ENCODE data around the gene PPP4R4. TPM values are rescaled to one million over a fixed set of nuclear protein-coding genes. Genes with fewer than 3 reads are reported as not detected.

PPP4R4 gene
- total RNA-seq, 1 donor from 2014 or later: 1.9 TPM

GRCh38 chr14:94225460-94226378 is 51.6 kb downstream of the PPP4R4 start:
- H3K27me3 Mint-ChIP-seq: peaks cover 4% of the 10 kb centered on the region
- H3K4me1 Mint-ChIP-seq (ENCODE audit: unreplicated experiment): no peaks in the 10 kb centered on the region
- TF ChIP-seq, protein P1, sequence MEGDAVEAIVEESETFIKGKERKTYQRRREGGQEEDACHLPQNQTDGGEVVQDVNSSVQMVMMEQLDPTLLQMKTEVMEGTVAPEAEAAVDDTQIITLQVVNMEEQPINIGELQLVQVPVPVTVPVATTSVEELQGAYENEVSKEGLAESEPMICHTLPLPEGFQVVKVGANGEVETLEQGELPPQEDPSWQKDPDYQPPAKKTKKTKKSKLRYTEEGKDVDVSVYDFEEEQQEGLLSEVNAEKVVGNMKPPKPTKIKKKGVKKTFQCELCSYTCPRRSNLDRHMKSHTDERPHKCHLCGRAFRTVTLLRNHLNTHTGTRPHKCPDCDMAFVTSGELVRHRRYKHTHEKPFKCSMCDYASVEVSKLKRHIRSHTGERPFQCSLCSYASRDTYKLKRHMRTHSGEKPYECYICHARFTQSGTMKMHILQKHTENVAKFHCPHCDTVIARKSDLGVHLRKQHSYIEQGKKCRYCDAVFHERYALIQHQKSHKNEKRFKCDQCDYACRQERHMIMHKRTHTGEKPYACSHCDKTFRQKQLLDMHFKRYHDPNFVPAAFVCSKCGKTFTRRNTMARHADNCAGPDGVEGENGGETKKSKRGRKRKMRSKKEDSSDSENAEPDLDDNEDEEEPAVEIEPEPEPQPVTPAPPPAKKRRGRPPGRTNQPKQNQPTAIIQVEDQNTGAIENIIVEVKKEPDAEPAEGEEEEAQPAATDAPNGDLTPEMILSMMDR (conservative IDR thresholded peaks at IDR 0.05): no peak
- no peak overlapping the region for H3K4me3 Mint-ChIP-seq
- H3K9me3 Mint-ChIP-seq: peaks cover 3% of the 10 kb centered on the region
- H3K27ac Mint-ChIP-seq: no peak overlapping the region
- DNase-seq (ENCODE audit: extremely low spot score, unreplicated experiment): no peak
- no peaks in the 10 kb centered on the region for H3K36me3 Mint-ChIP-seq

- DNase-seq (ENCODE audit: extremely low spot score, unreplicated experiment): no peak
- no peak overlapping the region for H3K27ac Mint-ChIP-seq
These were observed 52.9 kb downstream of the PPP4R4 start for GRCh38 chr14:94227029-94227428.

GRCh38 chr14:94237046-94237445 is 62.9 kb downstream of the PPP4R4 start:
- Mint-ChIP-seq H3K36me3 (no peaks in the 10 kb centered on the region), H3K4me3 (no peak overlapping the region), H3K4me1 (ENCODE audit: unreplicated experiment) (no peaks in the 10 kb centered on the region), H3K27ac (no peak overlapping the region), H3K9me3 (no peaks in the 10 kb centered on the region), H3K27me3 (no peaks in the 10 kb centered on the region)
- no peak for DNase-seq (ENCODE audit: extremely low spot score, unreplicated experiment)
- TF ChIP-seq, protein P1 (conservative IDR thresholded peaks at IDR 0.05): no peak

More at GRCh38 chr14:94227029-94227428, 52.9 kb downstream of the PPP4R4 start:
- TF ChIP-seq, protein P1 (conservative IDR thresholded peaks at IDR 0.05): no peak
- Mint-ChIP-seq H3K4me1 (ENCODE audit: unreplicated experiment) (no peaks in the 10 kb centered on the region), H3K4me3 (no peak overlapping the region), H3K36me3 (no peaks in the 10 kb centered on the region), H3K9me3 (no peaks in the 10 kb centered on the region), H3K27me3 (peaks cover 4% of the 10 kb centered on the region)

DNA sequence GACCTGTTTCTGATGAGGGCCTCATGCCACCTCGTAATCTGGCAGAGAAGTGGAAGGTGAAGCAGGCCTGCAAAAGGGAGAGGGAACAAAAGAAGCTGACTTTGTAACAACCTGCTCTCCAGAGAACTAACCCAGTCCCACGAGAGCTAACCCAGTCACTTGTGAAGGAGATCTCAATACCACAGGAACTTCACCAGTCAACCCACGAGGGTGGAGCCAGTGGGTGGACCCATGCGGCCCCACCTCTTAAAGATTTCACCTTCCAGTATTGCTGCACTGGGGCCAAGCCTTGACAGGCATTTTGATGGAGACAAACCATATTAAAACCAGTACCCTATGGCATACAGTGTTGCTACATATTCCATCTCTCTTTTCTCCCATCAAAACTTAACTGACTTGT is 63.9 kb downstream of the PPP4R4 start:
- H3K4me1 Mint-ChIP-seq (ENCODE audit: unreplicated experiment): no peaks in the 10 kb centered on the region
- no peak overlapping the region for H3K27ac Mint-ChIP-seq
- H3K36me3 Mint-ChIP-seq: no peaks in the 10 kb centered on the region
- DNase-seq (ENCODE audit: extremely low spot score, unreplicated experiment): no peak
- no peak overlapping the region for H3K4me3 Mint-ChIP-seq
- TF ChIP-seq, protein P1 (conservative IDR thresholded peaks at IDR 0.05): no peak
- no peaks in the 10 kb centered on the region for H3K9me3 Mint-ChIP-seq
- no peaks in the 10 kb centered on the region for H3K27me3 Mint-ChIP-seq

GRCh38 chr14:94239406-94239805 is 65.3 kb downstream of the PPP4R4 start:
- H3K36me3 Mint-ChIP-seq: no peaks in the 10 kb centered on the region
- no peak for DNase-seq (ENCODE audit: extremely low spot score, unreplicated experiment)
- H3K27ac Mint-ChIP-seq: no peak overlapping the region
- TF ChIP-seq, protein P1 (conservative IDR thresholded peaks at IDR 0.05): no peak
- H3K4me1 Mint-ChIP-seq (ENCODE audit: unreplicated experiment): no peaks in the 10 kb centered on the region
- no peaks in the 10 kb centered on the region for H3K9me3 Mint-ChIP-seq
- H3K4me3 Mint-ChIP-seq: no peak overlapping the region
- no peaks in the 10 kb centered on the region for H3K27me3 Mint-ChIP-seq

Measured in type B pancreatic cell (in vitro differentiated cells).